ENCODE measurements around the gene HPCA. TPM values are rescaled to one million over a fixed set of nuclear protein-coding genes. Genes with fewer than 3 reads are reported as not detected.

HPCA gene
- total and polyA plus RNA-seq, 2 donors (not counting 3 experiments of a cell fraction or from before 2014, with no cell fraction given): not detected

DNA sequence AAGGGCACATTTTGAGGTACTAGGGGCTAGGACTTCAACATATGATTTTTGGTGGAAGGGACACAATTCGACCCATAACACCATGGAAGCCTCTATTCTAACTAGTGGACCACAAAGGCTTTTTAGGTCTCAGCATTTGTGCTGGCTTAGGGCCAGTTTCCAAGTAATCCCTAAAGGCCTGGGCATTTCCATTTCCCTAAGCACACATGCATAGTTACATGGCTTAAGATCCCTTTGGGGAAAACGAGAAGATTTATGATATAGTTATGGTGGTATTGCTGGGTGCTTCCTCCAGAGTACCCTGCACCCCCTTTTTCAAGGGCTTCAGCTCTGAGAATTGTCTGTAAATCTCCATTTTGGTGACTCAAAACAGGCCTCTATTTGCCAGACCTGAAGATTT is 43.1 kb downstream of the HPCA start:
- no peak overlapping the region for H3K9ac ChIP-seq (replicated peaks; ENCODE audit: extremely low read depth, insufficient read depth, low read length)
- peaks cover 9% of the 10 kb centered on the region for H3K4me1 ChIP-seq (ENCODE audit: control insufficient read depth, extremely low read depth, insufficient read depth, low read length)
- H3K4me3 ChIP-seq (replicated peaks in 1 of 3; ENCODE audit: insufficient read depth in 1 of 3, low read depth in 1 of 3, low read length in 3 of 3): no peak overlapping the region
- H4K20me1 ChIP-seq (replicated peaks; ENCODE audit: control insufficient read depth, extremely low read depth, insufficient read depth, low read length): no peaks in the 10 kb centered on the region
- H3K9me3 ChIP-seq (replicated peaks; ENCODE audit: control insufficient read depth, insufficient read depth, low read length): no peaks in the 10 kb centered on the region
- FAIRE-seq: no peak
- H3K27ac ChIP-seq (ENCODE audit: insufficient read depth, low read depth, low read length): no peak overlapping the region
- BruUV-seq (replicated peaks): no TSS peak
- dilution Hi-C loops (cut with MboI; ENCODE audit: extremely low pct_ligation_motif_present, low sequenced_read_pairs) (no loop called here), intact Hi-C loops (cut with micrococcal nuclease) (no loop called here)
- H3K4me2 ChIP-seq (ENCODE audit: insufficient read depth, low read length): no peak overlapping the region
- H3K36me3 ChIP-seq (ENCODE audit: control insufficient read depth in 2 of 2, extremely low read depth in 1 of 2, insufficient read depth in 2 of 2, low read length in 2 of 2): no peaks in the 10 kb centered on the region
- ChIA-PET CTCF (interaction anchor here (1.8 to 7.4 kb wide), 2 partner anchors 78 to 157 kb away, joined by 6 to 340 read pairs; no protein-coding TSS in a partner anchor), POLR2A (no interaction called here)
- no peaks in the 10 kb centered on the region for H3K79me2 ChIP-seq (ENCODE audit: control insufficient read depth, insufficient read depth, low read length)
- no peak for DNase-seq (ENCODE audit: low read depth, low spot score)
- H3K27me3 ChIP-seq (ENCODE audit: control insufficient read depth in 2 of 2, insufficient read depth in 2 of 2, low read length in 2 of 2): peaks cover 0 to 3% of the 10 kb centered on the region in 2 experiments
- H3K9me1 ChIP-seq (replicated peaks; ENCODE audit: control insufficient read depth, extremely low read depth, insufficient read depth, low read length): no peaks in the 10 kb centered on the region
- H2AFZ ChIP-seq (ENCODE audit: low read depth, low read length): no peak overlapping the region
- TF ChIP-seq EZH2 (IDR thresholded peaks at IDR 0.05; ENCODE audit: borderline replicate concordance, low read depth, low read length, severe bottlenecking): no peak
- no peak for TF ChIP-seq FOS (IDR thresholded peaks at IDR 0.05; ENCODE audit: borderline replicate concordance, insufficient read depth, low read length)
- no peak for TF ChIP-seq GATA2 (IDR thresholded peaks at IDR 0.05; ENCODE audit: insufficient read depth, insufficient read length, low read depth, low read length)

- H3K9ac ChIP-seq (replicated peaks; ENCODE audit: extremely low read depth, insufficient read depth, low read length): no peak overlapping the region
- peaks cover under 1 to 2% of the 10 kb centered on the region in 2 experiments for H3K36me3 ChIP-seq (ENCODE audit: control insufficient read depth in 2 of 2, extremely low read depth in 1 of 2, insufficient read depth in 2 of 2, low read length in 2 of 2)
- no peak for TF ChIP-seq GATA2 (IDR thresholded peaks at IDR 0.05; ENCODE audit: insufficient read depth, insufficient read length, low read depth, low read length)
- TF ChIP-seq MYC (IDR thresholded peaks at IDR 0.05; ENCODE audit: low read depth, low read length): no peak
- TF ChIP-seq POLR2A (IDR thresholded peaks at IDR 0.05; ENCODE audit: low read depth, low read length): no peak
- no peak for TF ChIP-seq MAX (IDR thresholded peaks at IDR 0.05; ENCODE audit: insufficient read depth, insufficient read length)
- no peak for TF ChIP-seq FOS (IDR thresholded peaks at IDR 0.05; ENCODE audit: borderline replicate concordance, insufficient read depth, low read length)
- TF ChIP-seq POLR2AphosphoS5 (IDR thresholded peaks at IDR 0.05; ENCODE audit: insufficient read depth, low read depth, low read length): no peak
- TF ChIP-seq EZH2 (IDR thresholded peaks at IDR 0.05; ENCODE audit: borderline replicate concordance, low read depth, low read length, severe bottlenecking): no peak
- no peak for TF ChIP-seq JUN (IDR thresholded peaks at IDR 0.05; ENCODE audit: borderline replicate concordance, insufficient read depth, insufficient read length, low read depth)
- no peak for TF ChIP-seq CTCF (IDR thresholded peaks at IDR 0.05; ENCODE audit: extremely low read depth in 1 of 2, insufficient read depth in 1 of 2, low read depth in 1 of 2, low read length in 2 of 2)
- peaks cover 19% of the 10 kb centered on the region for H3K4me1 ChIP-seq (ENCODE audit: control insufficient read depth, extremely low read depth, insufficient read depth, low read length)
- no peaks in the 10 kb centered on the region for H3K79me2 ChIP-seq (ENCODE audit: control insufficient read depth, insufficient read depth, low read length)
- H3K4me3 ChIP-seq (replicated peaks in 1 of 3; ENCODE audit: insufficient read depth in 1 of 3, low read depth in 1 of 3, low read length in 3 of 3): no peak overlapping the region
- H3K9me3 ChIP-seq (replicated peaks; ENCODE audit: control insufficient read depth, insufficient read depth, low read length): no peaks in the 10 kb centered on the region
- dilution Hi-C loops (cut with MboI; ENCODE audit: extremely low pct_ligation_motif_present, low sequenced_read_pairs) (no loop called here), intact Hi-C loops (cut with micrococcal nuclease) (loop anchor here (2.0 kb wide), 1 partner anchor 55 kb away; no protein-coding TSS in a partner anchor)
- FAIRE-seq (no peak), DNase-seq (ENCODE audit: low read depth, low spot score) (no peak)
- no peaks in the 10 kb centered on the region for H4K20me1 ChIP-seq (replicated peaks; ENCODE audit: control insufficient read depth, extremely low read depth, insufficient read depth, low read length)
- no peak overlapping the region for H2AFZ ChIP-seq (ENCODE audit: low read depth, low read length)
- CTCF ChIA-PET: interaction anchor here (0.8 to 7.4 kb wide), 6 partner anchors 11 to 155 kb away, joined by 3 to 340 read pairs (median 12); no protein-coding TSS in a partner anchor
- no peaks in the 10 kb centered on the region for H3K27me3 ChIP-seq (ENCODE audit: control insufficient read depth in 2 of 2, insufficient read depth in 2 of 2, low read length in 2 of 2)
- no peak overlapping the region for H3K27ac ChIP-seq (ENCODE audit: insufficient read depth, low read depth, low read length)
- no peaks in the 10 kb centered on the region for H3K9me1 ChIP-seq (replicated peaks; ENCODE audit: control insufficient read depth, extremely low read depth, insufficient read depth, low read length)
- POLR2A ChIA-PET: no interaction called here
- no peak overlapping the region for H3K4me2 ChIP-seq (ENCODE audit: insufficient read depth, low read length)
- BruUV-seq (replicated peaks): no TSS peak
Measured at GRCh38 chr1:32931760-32932159, 45.5 kb downstream of the HPCA start.

Measured in endothelial cell of umbilical vein (primary cell).